Left lung (tissue), 10 donors: ENCODE measurements around the gene KSR2. TPM values are rescaled to one million over a fixed set of nuclear protein-coding genes. Genes with fewer than 3 reads are reported as not detected.

Source experiments
- ATAC-seq: fragments of 200-7000 bp; cut with Tn5 transposase; one replicate; pipeline ENCODE4 v1.9.1; 2020; ENCODE audit warnings: moderate library complexity
- DNase-seq, 4 donors: peaks; one replicate each; pipeline ENCODE4 v3.0.0-alpha.2; 2013 to 2020
- H3K27ac ChIP-seq, 2 donors: fragments of 200-600 bp; sonication (generic) in 1 of 2; one replicate each; pipeline versions ENCODE4 v1.5.0 to v1.8.0; 2020 to 2021
- H3K27me3 ChIP-seq, 2 donors: fragments of 200-600 bp; sonication (generic) in 1 of 2; one replicate each; pipeline versions ENCODE4 v1.5.0 to v1.8.0; 2020 to 2021
- H3K36me3 ChIP-seq, 2 donors: fragments of 200-600 bp; sonication (generic) in 1 of 2; one replicate each; pipeline versions ENCODE4 v1.5.0 to v1.8.0; 2020 to 2021
- H3K4me1 ChIP-seq, 2 donors: fragments of 200-600 bp; one replicate each; pipeline ENCODE4 v1.8.0; 2021
- H3K4me3 ChIP-seq, 2 donors: fragments of 200-600 bp; sonication (generic) in 1 of 2; one replicate each; pipeline versions ENCODE4 v1.5.0 to v1.8.0; 2020 to 2021; ENCODE audit warnings: mild to moderate bottlenecking in 1 of 2
- H3K9me3 ChIP-seq, 2 donors: fragments of 200-600 bp; sonication (generic) in 1 of 2; one replicate each; pipeline versions ENCODE4 v1.5.0 to v1.8.0; 2020 to 2021
- intact Hi-C, 2 donors: fragments of 100-400 bp; cut with DNase I; formaldehyde crosslinking; loops; one replicate each; pipeline versions ENCODE4 v1.11.2 to v1.14.2; 2022
- polyA plus RNA-seq, 6 donors: library from polyadenylated mRNA; unstranded; fragments of 120-200 nt; gene quantifications; one replicate each; pipeline ENCODE4 v1.2.1, GENCODE V29; 2013; ENCODE audit not compliant: insufficient read length in 6 of 6
- total RNA-seq, 2 donors: library from RNA; stranded (reverse); fragmentation: NEBNext Ultra II Directional; extraction: Animal tissue kit (Norgen Biotek cat#: 25700); gene quantifications; one replicate each; pipeline ENCODE4 v1.2.1, GENCODE V29; 2021
- TF ChIP-seq, protein P1 (sequence below), 2 donors: fragments of 200-600 bp; sonication (generic) in 1 of 2; IDR thresholded peaks; one replicate each; pipeline versions ENCODE4 v1.5.0 to v1.8.0; 2021; ENCODE audit warnings: antibody characterized with exemption in 2 of 2
- donor health status: DM: no; HTN: yes; CAD: no.
- donor health status: DM: no; HTN: no; CAD: no.

The KSR2 gene
- total and polyA plus RNA-seq, 8 donors: 0.28 to 1.4 (median 0.41) TPM

DNA sequence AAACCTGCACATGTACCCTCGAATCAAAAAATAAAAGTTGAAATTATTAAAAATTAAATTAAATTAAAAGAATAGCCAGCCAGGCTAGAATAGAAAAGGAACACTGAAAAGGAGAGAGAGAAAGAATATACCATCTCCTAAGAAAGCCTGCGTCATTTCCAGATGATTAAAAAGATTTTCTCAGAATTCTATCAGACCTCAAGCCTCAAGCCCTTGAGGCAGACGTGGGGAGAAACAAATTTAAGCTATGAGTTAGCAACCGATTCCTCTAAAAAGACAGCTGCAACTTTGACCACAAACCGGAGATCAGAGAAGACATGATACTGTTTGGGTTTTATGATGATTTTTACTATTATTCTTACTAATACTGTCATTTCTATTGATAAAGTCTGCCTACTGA lies 138.3 kb downstream of the KSR2 start:
- Histone ChIP-seq H3K4me1 (no peaks in the 10 kb centered on the region), H3K36me3 (no peaks in the 10 kb centered on the region), H3K27me3 (no peaks in the 10 kb centered on the region), H3K4me3 (no peak overlapping the region), H3K27ac (no peak overlapping the region), H3K9me3 (peaks cover 0 to 22% of the 10 kb centered on the region in 2 donors)
- DNase-seq (no peak), ATAC-seq (no peak)
- TF ChIP-seq, protein P1, sequence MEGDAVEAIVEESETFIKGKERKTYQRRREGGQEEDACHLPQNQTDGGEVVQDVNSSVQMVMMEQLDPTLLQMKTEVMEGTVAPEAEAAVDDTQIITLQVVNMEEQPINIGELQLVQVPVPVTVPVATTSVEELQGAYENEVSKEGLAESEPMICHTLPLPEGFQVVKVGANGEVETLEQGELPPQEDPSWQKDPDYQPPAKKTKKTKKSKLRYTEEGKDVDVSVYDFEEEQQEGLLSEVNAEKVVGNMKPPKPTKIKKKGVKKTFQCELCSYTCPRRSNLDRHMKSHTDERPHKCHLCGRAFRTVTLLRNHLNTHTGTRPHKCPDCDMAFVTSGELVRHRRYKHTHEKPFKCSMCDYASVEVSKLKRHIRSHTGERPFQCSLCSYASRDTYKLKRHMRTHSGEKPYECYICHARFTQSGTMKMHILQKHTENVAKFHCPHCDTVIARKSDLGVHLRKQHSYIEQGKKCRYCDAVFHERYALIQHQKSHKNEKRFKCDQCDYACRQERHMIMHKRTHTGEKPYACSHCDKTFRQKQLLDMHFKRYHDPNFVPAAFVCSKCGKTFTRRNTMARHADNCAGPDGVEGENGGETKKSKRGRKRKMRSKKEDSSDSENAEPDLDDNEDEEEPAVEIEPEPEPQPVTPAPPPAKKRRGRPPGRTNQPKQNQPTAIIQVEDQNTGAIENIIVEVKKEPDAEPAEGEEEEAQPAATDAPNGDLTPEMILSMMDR (IDR thresholded peaks at IDR 0.05): no peak
- intact Hi-C loops: no loop called here

DNA sequence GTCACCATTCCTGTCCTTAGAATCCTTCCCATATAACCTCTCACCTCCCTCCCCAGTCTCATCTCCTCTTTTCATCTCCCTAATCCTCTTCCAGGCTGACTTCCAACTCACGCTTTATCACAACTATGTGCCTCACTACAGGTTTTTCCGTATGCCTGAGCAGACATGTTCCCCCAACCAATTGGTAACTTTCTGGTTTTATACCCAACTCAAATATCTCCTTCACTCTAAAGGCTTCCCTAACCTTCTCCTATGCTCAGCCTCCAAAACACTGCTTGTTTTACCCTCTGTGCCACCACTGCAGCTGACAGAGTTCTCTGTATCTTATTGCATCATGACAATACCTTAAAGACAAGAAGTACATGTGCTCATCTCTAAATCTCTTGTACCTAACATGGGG lies 139.7 kb downstream of the KSR2 start:
- Histone ChIP-seq H3K4me1 (no peaks in the 10 kb centered on the region), H3K4me3 (no peak overlapping the region), H3K27me3 (no peaks in the 10 kb centered on the region), H3K27ac (no peak overlapping the region), H3K9me3 (peaks cover 0 to 22% of the 10 kb centered on the region in 2 donors), H3K36me3 (no peaks in the 10 kb centered on the region)
- TF ChIP-seq, protein P1 (IDR thresholded peaks at IDR 0.05): no peak
- intact Hi-C loops: no loop called here
- DNase-seq (no peak), ATAC-seq (no peak)

DNA sequence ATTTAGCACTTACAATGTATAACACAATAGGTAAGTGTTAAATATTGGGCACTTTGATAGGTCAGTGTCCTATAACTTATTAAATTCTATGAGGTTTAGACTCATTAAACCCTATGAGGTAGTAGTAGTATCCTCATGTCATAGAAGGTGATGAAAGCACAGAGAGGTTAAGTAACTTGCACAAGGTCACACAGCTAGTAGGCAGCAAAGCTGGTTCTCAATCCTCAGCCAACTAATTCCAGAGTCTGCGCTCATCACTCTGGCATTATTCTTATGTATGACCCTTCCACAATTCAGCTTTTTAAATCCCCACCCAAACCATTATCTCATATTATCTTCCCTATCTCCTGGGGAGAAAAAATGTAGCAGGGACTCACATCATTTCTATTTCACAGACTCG lies 141.1 kb downstream of the KSR2 start:
- H3K27ac ChIP-seq: no peak overlapping the region
- TF ChIP-seq, protein P1 (IDR thresholded peaks at IDR 0.05): no peak
- no peak for ATAC-seq
- intact Hi-C loops: no loop called here
- H3K4me1 ChIP-seq: no peaks in the 10 kb centered on the region
- DNase-seq: no peak
- no peaks in the 10 kb centered on the region for H3K27me3 ChIP-seq
- H3K9me3 ChIP-seq: peaks cover 0 to 22% of the 10 kb centered on the region in 2 donors
- no peak overlapping the region for H3K4me3 ChIP-seq
- no peaks in the 10 kb centered on the region for H3K36me3 ChIP-seq

DNA sequence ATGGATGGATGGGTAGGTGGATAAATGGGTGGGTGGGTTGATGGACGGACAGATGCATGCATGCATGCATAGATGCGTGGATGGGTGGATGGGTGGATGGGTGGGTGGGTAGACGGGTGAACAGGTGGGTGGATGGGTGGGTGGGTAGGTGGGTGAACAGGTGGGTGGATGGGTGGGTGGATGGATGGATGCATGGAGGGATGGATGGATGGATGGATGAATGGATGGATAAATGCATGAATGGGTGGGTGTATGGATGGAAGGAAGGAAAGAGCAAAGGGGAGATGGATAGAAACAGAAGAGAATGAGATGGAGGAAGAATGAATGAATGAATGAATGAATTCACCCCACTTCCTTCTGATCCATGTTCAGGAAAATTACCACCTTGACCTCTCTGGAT lies 143.0 kb downstream of the KSR2 start:
- Histone ChIP-seq H3K36me3 (no peaks in the 10 kb centered on the region), H3K27me3 (no peaks in the 10 kb centered on the region), H3K9me3 (peaks cover 0 to 22% of the 10 kb centered on the region in 2 donors), H3K4me3 (no peak overlapping the region), H3K4me1 (no peaks in the 10 kb centered on the region), H3K27ac (no peak overlapping the region)
- DNase-seq: no peak
- ATAC-seq: no peak
- TF ChIP-seq, protein P1 (IDR thresholded peaks at IDR 0.05): no peak
- intact Hi-C loops: no loop called here

DNA sequence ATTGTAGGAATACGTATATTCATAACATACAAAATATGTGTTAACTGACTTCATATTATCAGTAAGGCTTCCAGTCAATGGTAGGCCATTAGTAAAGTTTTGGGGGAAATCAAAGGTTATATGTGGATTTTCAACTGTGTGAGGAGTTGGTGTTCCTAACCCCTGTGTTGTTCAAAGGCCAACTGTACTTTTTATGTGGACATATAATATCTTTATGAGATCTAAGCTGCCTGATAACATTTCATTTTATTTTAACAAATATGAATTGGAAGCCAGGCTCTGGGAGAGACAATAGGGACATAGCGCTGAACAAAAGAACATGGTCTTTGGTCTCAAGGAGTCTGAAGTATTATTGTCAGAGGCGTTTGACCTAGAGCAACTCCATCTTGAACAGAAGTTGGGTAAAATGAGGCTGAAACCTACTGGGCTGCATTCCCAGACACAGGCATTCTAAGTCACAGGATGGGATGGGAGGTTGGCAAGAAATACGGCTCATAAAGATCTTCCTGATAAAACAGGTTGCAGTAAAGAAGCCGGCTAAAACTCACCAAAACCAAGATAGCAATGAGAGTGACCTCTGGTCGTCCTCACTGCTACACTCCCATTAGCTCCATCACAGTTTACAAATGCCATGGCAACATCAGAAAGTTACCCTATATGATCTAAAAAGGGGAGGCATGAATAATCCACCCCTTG lies 147.2 kb downstream of the KSR2 start:
- ATAC-seq (no peak), DNase-seq (no peak)
- TF ChIP-seq, protein P1 (IDR thresholded peaks at IDR 0.05): no peak
- intact Hi-C loops: no loop called here
- Histone ChIP-seq H3K4me1 (no peaks in the 10 kb centered on the region), H3K9me3 (peaks cover 0 to 2% of the 10 kb centered on the region in 2 donors), H3K27ac (no peak overlapping the region), H3K36me3 (no peaks in the 10 kb centered on the region), H3K4me3 (no peak overlapping the region), H3K27me3 (no peaks in the 10 kb centered on the region)
